IMR-90 (cell line): Measurements from ENCODE around the gene PIGC. TPM values are rescaled to one million over a fixed set of nuclear protein-coding genes. Genes with fewer than 3 reads are reported as not detected.

Experiments
- ATAC-seq: fragments of 200-7000 bp; cut with Tn5 transposase; 2 replicates; pipeline ENCODE4 v1.9.1; 2020; ENCODE audit warnings: low read depth, mild to moderate bottlenecking, moderate library complexity
- BruUV-seq: library from RNA; stranded (reverse); fragments of 400-500 nt; replicated peaks from 2 replicates; lab custom pipeline; 2021; lab: Mats Ljungman, UMichigan
- CTCF ChIA-PET: fragments of 300-600 bp; formaldehyde crosslinking; extraction: SDS; loops from one replicate; lab custom pipeline; 2021; ENCODE audit warnings: antibody characterized with exemption; lab: Yijun Ruan, JAX
- POLR2A ChIA-PET: fragments of 300-600 bp; sonication (Branson Sonifier 250); formaldehyde crosslinking; loops from one replicate; lab custom pipeline; 2022; ENCODE audit warnings: antibody characterized with exemption; ENCODE audit not compliant: unreplicated experiment; lab: Charles Lee
- DNase-seq: peaks from one replicate; pipeline ENCODE4 v3.0.0; 2013
- H2AFZ ChIP-seq: replicated peaks from 2 replicates; pipeline ENCODE3; 2013; ENCODE audit warnings: low read length, mild to moderate bottlenecking; ENCODE audit not compliant: poor library complexity
- H2AK5ac ChIP-seq: 2 replicates; pipeline ENCODE4 v1.6.1; 2013; ENCODE audit warnings: low read depth, low read length, inconsistent platforms
- H2AK9ac ChIP-seq: replicated peaks from 2 replicates; pipeline ENCODE3; 2013; ENCODE audit warnings: mild to moderate bottlenecking, low read depth, low read length, moderate library complexity; ENCODE audit not compliant: poor library complexity
- H2BK120ac ChIP-seq: 2 replicates; pipeline ENCODE4 v1.6.1; 2013; ENCODE audit warnings: low read depth, low read length, inconsistent platforms
- H2BK15ac ChIP-seq: 3 replicates; pipeline ENCODE4 v1.6.1; 2013; ENCODE audit warnings: low read depth, low read length, inconsistent platforms
- H2BK20ac ChIP-seq: 2 replicates; pipeline ENCODE4 v1.6.1; 2013; ENCODE audit warnings: low read depth, mild to moderate bottlenecking, inconsistent platforms, low read length, moderate library complexity
- H2BK5ac ChIP-seq: 2 replicates; pipeline ENCODE4 v1.6.1; 2013; ENCODE audit warnings: mild to moderate bottlenecking, low read depth, low read length, inconsistent platforms; ENCODE audit not compliant: poor library complexity, severe bottlenecking
- H3K14ac ChIP-seq: replicated peaks from 2 replicates; pipeline ENCODE4 v1.6.1; 2013; ENCODE audit warnings: low read depth, low read length, inconsistent platforms
- H3K18ac ChIP-seq: 2 replicates; pipeline ENCODE4 v1.6.1; 2013; ENCODE audit warnings: low read depth, low read length, control low read depth
- H3K23ac ChIP-seq: 2 replicates; pipeline ENCODE4 v1.6.1; 2013; ENCODE audit warnings: low read depth, low read length, inconsistent platforms
- H3K27ac ChIP-seq: 2 replicates; pipeline ENCODE4 v1.5.1; 2013; ENCODE audit warnings: mild to moderate bottlenecking, control low read depth, low read length; ENCODE audit not compliant: insufficient read depth
- H3K27me3 ChIP-seq: 2 replicates; pipeline ENCODE4 v1.6.1; 2013; ENCODE audit warnings: low read length; ENCODE audit not compliant: control insufficient read depth, insufficient read depth
- H3K36me3 ChIP-seq: 2 replicates; pipeline ENCODE4 v1.6.1; 2013; ENCODE audit warnings: low read length, mixed read lengths; ENCODE audit not compliant: control insufficient read depth, insufficient read depth
- H3K4ac ChIP-seq: 2 replicates; pipeline ENCODE4 v1.6.1; 2013; ENCODE audit warnings: low read depth, low read length, inconsistent platforms
- H3K4me1 ChIP-seq: 2 replicates; pipeline ENCODE4 v1.6.1; 2013; ENCODE audit warnings: low read length, mixed read lengths; ENCODE audit not compliant: control insufficient read depth, insufficient read depth
- H3K4me2 ChIP-seq: 2 replicates; pipeline ENCODE4 v1.6.1; 2013; ENCODE audit warnings: low read depth, mild to moderate bottlenecking, control low read depth, low read length, moderate library complexity
- H3K4me3 ChIP-seq: 2 replicates; pipeline ENCODE4 v1.5.1; 2013; ENCODE audit warnings: low read depth, mild to moderate bottlenecking, control low read depth, low read length, moderate library complexity; ENCODE audit not compliant: insufficient read depth
- H3K56ac ChIP-seq: 2 replicates; pipeline ENCODE4 v1.6.1; 2013; ENCODE audit warnings: low read length, inconsistent platforms; ENCODE audit not compliant: insufficient read depth; ENCODE audit errors: extremely low read depth
- H3K79me1 ChIP-seq, 2 experiments: 2 replicates each; pipeline ENCODE4 v1.6.1; 2013; ENCODE audit warnings: low read length in 2 of 2, inconsistent platforms in 1 of 2, low read depth in 1 of 2
- H3K9ac ChIP-seq: 2 replicates; pipeline ENCODE4 v1.6.1; 2013; ENCODE audit warnings: low read depth, low read length, control low read depth
- H3K9me1 ChIP-seq: 2 replicates; pipeline ENCODE4 v1.6.1; 2013; ENCODE audit warnings: low read length, inconsistent platforms; ENCODE audit not compliant: insufficient read depth
- H3K9me3 ChIP-seq: 2 replicates; pipeline ENCODE4 v1.6.1; 2013; ENCODE audit warnings: low read length; ENCODE audit not compliant: control insufficient read depth, insufficient read depth
- H4K20me1 ChIP-seq: 2 replicates; pipeline ENCODE4 v1.6.1; 2013; ENCODE audit warnings: low read length, inconsistent platforms; ENCODE audit not compliant: insufficient read depth
- H4K5ac ChIP-seq: 2 replicates; pipeline ENCODE4 v1.6.1; 2013; ENCODE audit warnings: mild to moderate bottlenecking, low read depth, low read length, control low read depth
- H4K8ac ChIP-seq, 2 experiments: 2 replicates each; pipeline ENCODE4 v1.6.1; 2013; ENCODE audit warnings: low read depth in 2 of 2, low read length in 2 of 2, control low read depth in 1 of 2, inconsistent platforms in 1 of 2
- H4K91ac ChIP-seq: 2 replicates; pipeline ENCODE4 v1.6.1; 2013; ENCODE audit warnings: low read depth, low read length, inconsistent platforms; ENCODE audit not compliant: insufficient read depth
- BHLHE40 ChIP-seq: fragments of 150-350 bp; IDR thresholded peaks from 2 replicates; pipeline ENCODE4 v1.6.1; 2016; ENCODE audit warnings: mild to moderate bottlenecking, low read depth, low read length
- CEBPB ChIP-seq: IDR thresholded peaks from 2 replicates; pipeline ENCODE4 v1.6.1; 2012; ENCODE audit warnings: low read depth, low read length, improper control_type of control experiment
- CHD1 ChIP-seq: IDR thresholded peaks from 2 replicates; pipeline ENCODE4 v1.6.1; 2012; ENCODE audit warnings: low read depth, low read length, improper control_type of control experiment
- CTCF ChIP-seq: conservative IDR thresholded peaks from 2 replicates; pipeline ENCODE4 v1.5.1; 2012; ENCODE audit warnings: mild to moderate bottlenecking, low read depth, low read length, improper control_type of control experiment
- ELK1 ChIP-seq: fragments of 150-350 bp; IDR thresholded peaks from 2 replicates; pipeline ENCODE4 v1.6.1; 2016; ENCODE audit warnings: low read depth, mild to moderate bottlenecking, low read length, moderate library complexity, borderline replicate concordance
- FOS ChIP-seq: fragments of 150-350 bp; IDR thresholded peaks from 2 replicates; pipeline ENCODE4 v1.6.1; 2016; ENCODE audit warnings: low read depth, low read length
- MAFK ChIP-seq: IDR thresholded peaks from 2 replicates; pipeline ENCODE4 v1.6.1; 2012; ENCODE audit warnings: low read depth, low read length, improper control_type of control experiment
- MAZ ChIP-seq: IDR thresholded peaks from 2 replicates; pipeline ENCODE4 v1.6.1; 2012; ENCODE audit warnings: low read depth, mild to moderate bottlenecking, low read length, improper control_type of control experiment, moderate library complexity, borderline replicate concordance
- MXI1 ChIP-seq: IDR thresholded peaks from 2 replicates; pipeline ENCODE4 v1.6.1; 2012; ENCODE audit warnings: low read depth, mild to moderate bottlenecking, low read length, moderate library complexity, borderline replicate concordance
- NFE2L2 ChIP-seq: fragments of 150-350 bp; IDR thresholded peaks from 2 replicates; pipeline ENCODE4 v1.6.1; 2016; ENCODE audit warnings: low read depth, mild to moderate bottlenecking, low read length
- POLR2A ChIP-seq: IDR thresholded peaks from 2 replicates; pipeline ENCODE4 v1.6.1; 2012; ENCODE audit warnings: mild to moderate bottlenecking, low read depth, low read length
- RAD21 ChIP-seq: IDR thresholded peaks from 2 replicates; pipeline ENCODE4 v1.6.1; 2012; ENCODE audit warnings: low read length, improper control_type of control experiment
- RCOR1 ChIP-seq: IDR thresholded peaks from 2 replicates; pipeline ENCODE4 v1.6.1; 2012; ENCODE audit warnings: mild to moderate bottlenecking, low read length, improper control_type of control experiment; ENCODE audit not compliant: insufficient replicate concordance
- RFX5 ChIP-seq: IDR thresholded peaks from 2 replicates; pipeline ENCODE4 v1.8.0; 2012; ENCODE audit warnings: low read depth, mild to moderate bottlenecking, low read length, moderate library complexity
- SMC3 ChIP-seq: fragments of 150-350 bp; IDR thresholded peaks from 2 replicates; pipeline ENCODE4 v1.6.1; 2016; ENCODE audit warnings: low read depth, mild to moderate bottlenecking, antibody characterized with exemption, low read length, moderate library complexity
- USF2 ChIP-seq: fragments of 150-350 bp; IDR thresholded peaks from 2 replicates; pipeline ENCODE4 v1.6.1; 2017; ENCODE audit warnings: mild to moderate bottlenecking, antibody characterized with exemption, low read length, low read depth
- WGBS, 2 experiments: methylation state at CpG; one replicate each; pipeline versions ENCODE4 v1.1.5 to v1.1.7; 2013; ENCODE audit warnings: missing lambda C conversion rate in 2 of 2; ENCODE audit not compliant: insufficient read length in 1 of 2; ENCODE audit errors: extremely low coverage in 2 of 2; 5-methylcytosine and 5-hydroxymethylcytosine counted together
- dilution Hi-C: fragments of 300-500 bp; cut with HindIII; formaldehyde crosslinking; loops from one replicate; pipeline ENCODE4 v1.14.3; 2018; ENCODE audit warnings: low sequenced_read_pairs; ENCODE audit not compliant: unreplicated experiment
- in situ Hi-C: fragments of 300-500 bp; cut with MboI; formaldehyde crosslinking; loops from 3 replicates; pipeline ENCODE4 v1.14.3; 2019; ENCODE audit warnings: low sequenced_read_pairs, inconsistent platforms, mixed read lengths
- intact Hi-C: fragments of 100-400 bp; cut with micrococcal nuclease; formaldehyde crosslinking; loops from 2 replicates; pipeline ENCODE4 v1.10.0; 2022
- polyA plus RNA-seq, 3 experiments: library from polyadenylated mRNA; depleted of rRNA; stranded (reverse); fragments of >200 nt; gene quantifications; 2 replicates each; pipeline ENCODE4 v1.2.3, GENCODE V29; 2012; ENCODE audit warnings: low replicate concordance in 1 of 3
- total RNA-seq: library from RNA; depleted of rRNA; stranded (reverse); fragments of >200 nt; gene quantifications from 2 replicates; pipeline ENCODE4 v1.2.3, GENCODE V29; 2012

PIGC gene
- total and polyA plus RNA-seq, 2 of the 4 experiments (the other 2 are of a cell fraction) = 14.9 to 15.8 TPM

- no peak overlapping the region for H2BK20ac ChIP-seq
- H3K18ac ChIP-seq = no peak overlapping the region
- no peak overlapping the region for H3K9ac ChIP-seq
- no peak overlapping the region for H2AFZ ChIP-seq
- ChIA-PET POLR2A (no interaction called here), CTCF (no interaction called here)
- in situ Hi-C loops (loop anchor here (10.0 kb wide), 1 partner anchor 421 kb away; no protein-coding TSS in a partner anchor), dilution Hi-C loops (no loop called here), intact Hi-C loops (no loop called here)
- no peak overlapping the region for H2BK120ac ChIP-seq
- H3K9me3 ChIP-seq = no peaks in the 10 kb centered on the region
- ATAC-seq (no peak), DNase-seq (no peak)
- H4K20me1 ChIP-seq = peaks cover 4% of the 10 kb centered on the region; the same call in 1 of the 2 replicates
- no peak overlapping the region for H3K4me2 ChIP-seq
- H3K36me3 ChIP-seq = no peaks in the 10 kb centered on the region
- no peak overlapping the region for H3K4ac ChIP-seq
- H3K56ac ChIP-seq = no peak overlapping the region
- no peak overlapping the region for H4K91ac ChIP-seq
- H3K4me3 ChIP-seq = no peak overlapping the region
- WGBS, 2 experiments = no CpG with 5 or more reads among the region's 3 CpGs
- no peak overlapping the region for H3K14ac ChIP-seq
- 0 out of 2 replicates have a peak, but pooled peaks cover 4% of the 10 kb centered on the region for H3K9me1 ChIP-seq
- H3K27me3 ChIP-seq = no peaks in the 10 kb centered on the region
- no peak overlapping the region for H4K5ac ChIP-seq
- H3K79me1 ChIP-seq = peaks cover 0 to 13% of the 10 kb centered on the region in 2 experiments; a peak in 3 of 4 replicates
- no peak overlapping the region for H3K23ac ChIP-seq
- no peak overlapping the region for H2AK9ac ChIP-seq
- H4K8ac ChIP-seq = no peak overlapping the region
- H3K4me1 ChIP-seq = no peaks in the 10 kb centered on the region
- no peak overlapping the region for H2AK5ac ChIP-seq
- no peak overlapping the region for H2BK15ac ChIP-seq
- no peak overlapping the region for H3K27ac ChIP-seq
- BruUV-seq = no TSS peak
- TF ChIP-seq RCOR1 (no peak), USF2 (no peak), RFX5 (no peak), ELK1 (no peak), FOS (no peak), CHD1 (no peak), MAZ (no peak), MAFK (no peak), NFE2L2 (no peak), BHLHE40 (no peak), CTCF (no peak), SMC3 (no peak), MXI1 (no peak), CEBPB (no peak), RAD21 (no peak), POLR2A (no peak)
- no peak overlapping the region for H2BK5ac ChIP-seq
Measured at GRCh38 chr1:172425339-172425738, 18.5 kb downstream of the PIGC start.
